ENCODE measurements around the gene HTR1E. TPM values are rescaled to one million over a fixed set of nuclear protein-coding genes. Genes with fewer than 3 reads are reported as not detected.

The HTR1E gene
- total RNA-seq, 4 donors from 2014 or later: not detected

- Histone ChIP-seq H3K4me1 (no peaks in the 10 kb centered on the region), H3K27me3 (no peaks in the 10 kb centered on the region), H3K27ac (no peak overlapping the region), H3K36me3 (no peaks in the 10 kb centered on the region), H3K9me3 (no peaks in the 10 kb centered on the region), H3K4me3 (no peak overlapping the region)
- no peak for DNase-seq
- intact Hi-C loops (cut with DNase I; ENCODE audit: low total_unique reads) (no loop called here), in situ Hi-C loops (cut with MboI; ENCODE audit: low pct_ligation_motif_present in 1 of 4, low pct_unique_long_range_greater_than_20kb in 1 of 4, low sequenced_read_pairs in 3 of 4) (no loop called here)
- 94 to 100% methylated on average over 2 of the region's 2 CpGs for WGBS, 2 donors (ENCODE audit: low coverage in 1 of 2)
- TF ChIP-seq POLR2AphosphoS5 (IDR thresholded peaks at IDR 0.05) (no peak), POLR2A (IDR thresholded peaks at IDR 0.05) (no peak), CTCF (IDR thresholded peaks at IDR 0.05) (no peak), EP300 (IDR thresholded peaks at IDR 0.05; ENCODE audit: low read depth) (no peak)
Observed at GRCh38 chr6:86959656-86960055, 22.3 kb downstream of the HTR1E start.

DNA sequence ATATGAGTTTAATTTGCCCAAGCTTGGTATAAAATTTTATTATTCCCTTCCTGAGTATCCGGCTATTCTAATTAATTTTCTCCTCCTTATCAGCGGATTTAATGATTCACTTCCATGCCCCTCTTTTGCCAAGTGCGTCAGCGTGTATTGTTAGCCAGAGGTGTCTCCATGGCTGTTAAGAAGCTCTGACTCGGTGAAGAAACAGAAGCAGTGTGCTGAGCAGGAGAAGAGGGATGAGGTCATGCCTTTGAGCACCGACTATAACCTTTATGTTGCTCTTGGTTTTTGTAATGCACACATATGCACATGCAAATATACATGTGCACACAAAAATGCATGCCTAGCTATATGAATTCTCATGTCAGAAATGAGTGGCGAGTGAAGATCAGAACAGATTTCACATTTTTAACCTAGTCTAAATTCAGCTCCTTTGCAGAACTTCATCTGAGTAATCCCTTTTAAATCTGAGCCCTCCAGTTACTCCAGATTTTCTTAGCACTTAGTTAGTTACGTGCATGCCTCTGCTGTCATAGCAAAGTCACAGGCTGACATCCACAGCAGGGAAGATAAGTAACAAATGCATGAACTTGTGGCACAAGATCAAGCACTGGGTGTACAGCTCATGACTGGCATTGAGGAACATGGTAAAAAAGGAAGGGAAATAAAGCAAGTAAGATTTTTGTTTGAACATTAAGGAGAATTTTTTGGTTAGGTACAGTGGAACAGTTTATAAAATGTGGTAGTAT lies 24.3 kb downstream of the HTR1E start:
- H3K9me3 ChIP-seq: no peaks in the 10 kb centered on the region
- H3K4me3 ChIP-seq: no peak overlapping the region
- TF ChIP-seq CTCF (IDR thresholded peaks at IDR 0.05) (no peak), EP300 (IDR thresholded peaks at IDR 0.05; ENCODE audit: low read depth) (no peak), POLR2AphosphoS5 (IDR thresholded peaks at IDR 0.05) (no peak), POLR2A (IDR thresholded peaks at IDR 0.05) (no peak)
- 74 to 78% methylated on average over 8 of the region's 8 CpGs for WGBS, 2 donors (ENCODE audit: low coverage in 1 of 2)
- in situ Hi-C loops (cut with MboI; ENCODE audit: low pct_ligation_motif_present in 1 of 4, low pct_unique_long_range_greater_than_20kb in 1 of 4, low sequenced_read_pairs in 3 of 4): no loop called here
- no peaks in the 10 kb centered on the region for H3K4me1 ChIP-seq
- H3K27ac ChIP-seq: no peak overlapping the region
- H3K27me3 ChIP-seq: no peaks in the 10 kb centered on the region
- intact Hi-C loops (cut with DNase I; ENCODE audit: low total_unique reads): no loop called here
- DNase-seq: no peak
- no peaks in the 10 kb centered on the region for H3K36me3 ChIP-seq

GRCh38 chr6:86963352-86963751 lies 26.0 kb downstream of the HTR1E start:
- Histone ChIP-seq H3K4me1 (no peaks in the 10 kb centered on the region), H3K36me3 (no peaks in the 10 kb centered on the region), H3K9me3 (no peaks in the 10 kb centered on the region), H3K27me3 (no peaks in the 10 kb centered on the region), H3K4me3 (no peak overlapping the region), H3K27ac (no peak overlapping the region)
- intact Hi-C loops (cut with DNase I; ENCODE audit: low total_unique reads) (no loop called here), in situ Hi-C loops (cut with MboI; ENCODE audit: low pct_ligation_motif_present in 1 of 4, low pct_unique_long_range_greater_than_20kb in 1 of 4, low sequenced_read_pairs in 3 of 4) (no loop called here)
- no peak for DNase-seq
- 74 to 91% methylated on average over 2 of the region's 2 CpGs for WGBS, 2 donors (ENCODE audit: low coverage in 1 of 2)
- TF ChIP-seq POLR2A (IDR thresholded peaks at IDR 0.05): no peak
- TF ChIP-seq POLR2AphosphoS5 (IDR thresholded peaks at IDR 0.05): no peak
- TF ChIP-seq CTCF (IDR thresholded peaks at IDR 0.05): no peak

GRCh38 chr6:86964029-86964579 lies 26.8 kb downstream of the HTR1E start:
- no peak for DNase-seq
- Histone ChIP-seq H3K9me3 (no peaks in the 10 kb centered on the region), H3K4me3 (no peak overlapping the region), H3K27ac (no peak overlapping the region), H3K27me3 (no peaks in the 10 kb centered on the region), H3K4me1 (no peaks in the 10 kb centered on the region), H3K36me3 (no peaks in the 10 kb centered on the region)
- WGBS, 2 donors (ENCODE audit: low coverage in 1 of 2): 61 to 63% methylated on average over 4 of the region's 4 CpGs
- TF ChIP-seq EP300 (IDR thresholded peaks at IDR 0.05; ENCODE audit: low read depth) (no peak), POLR2A (IDR thresholded peaks at IDR 0.05) (no peak), CTCF (IDR thresholded peaks at IDR 0.05) (no peak), POLR2AphosphoS5 (IDR thresholded peaks at IDR 0.05) (no peak)
- in situ Hi-C loops (cut with MboI; ENCODE audit: low pct_ligation_motif_present in 1 of 4, low pct_unique_long_range_greater_than_20kb in 1 of 4, low sequenced_read_pairs in 3 of 4): no loop called here
- intact Hi-C loops (cut with DNase I; ENCODE audit: low total_unique reads): no loop called here
